KBM-7 (cell line): ENCODE results near the gene PLPPR5.
"Not testable (repeated sequence)": the region's sequence is repeated elsewhere in the genome, so short reads cannot be mapped to it uniquely, and the experiment has no call there.

ENCODE experiments used
- DNase-seq: peaks from one replicate; pipeline ENCODE4 v3.0.0-alpha.2; 2015
- in situ Hi-C: fragments of 300-500 bp; cut with MboI; formaldehyde crosslinking; loops from 2 replicates; pipeline ENCODE4 v1.14.3; 2020; ENCODE audit warnings: low sequenced_read_pairs, low pct_unique_long_range_greater_than_20kb, mixed read lengths

PLPPR5 gene, protein sequence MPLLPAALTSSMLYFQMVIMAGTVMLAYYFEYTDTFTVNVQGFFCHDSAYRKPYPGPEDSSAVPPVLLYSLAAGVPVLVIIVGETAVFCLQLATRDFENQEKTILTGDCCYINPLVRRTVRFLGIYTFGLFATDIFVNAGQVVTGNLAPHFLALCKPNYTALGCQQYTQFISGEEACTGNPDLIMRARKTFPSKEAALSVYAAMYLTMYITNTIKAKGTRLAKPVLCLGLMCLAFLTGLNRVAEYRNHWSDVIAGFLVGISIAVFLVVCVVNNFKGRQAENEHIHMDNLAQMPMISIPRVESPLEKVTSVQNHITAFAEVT

DNA sequence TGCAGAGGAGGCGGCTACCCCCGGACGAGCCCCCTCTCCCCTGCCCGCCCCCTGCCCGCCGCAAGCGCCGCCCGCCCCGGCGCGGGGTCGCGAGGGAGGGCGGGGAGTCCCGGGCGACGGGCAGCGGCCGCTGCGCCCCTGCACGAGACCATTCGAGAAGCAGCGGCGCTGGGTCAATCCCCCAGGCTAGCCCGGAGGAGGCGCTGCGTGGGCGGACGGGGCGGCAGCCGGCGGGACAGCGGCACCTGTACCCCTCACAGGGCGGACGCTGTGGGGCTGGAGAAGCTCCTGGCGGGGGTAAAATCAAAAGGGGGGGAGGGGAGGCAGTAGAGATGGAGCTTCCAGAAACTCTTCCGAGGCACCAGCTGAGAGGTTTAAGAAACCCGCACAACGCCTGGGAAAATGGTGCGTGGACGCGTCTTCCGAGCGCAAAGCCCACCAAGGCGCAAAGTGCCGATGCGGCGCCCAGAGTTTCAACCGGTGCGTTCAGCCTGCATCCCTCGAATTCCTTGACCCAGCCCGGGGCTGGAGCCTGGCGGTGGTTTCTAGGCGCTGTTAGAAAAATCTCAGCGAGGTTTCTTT lies at the start of gene PLPPR5:
TSS of gene PLPPR5 (minus strand) at position 1 of the 582 bp plus-strand sequence. CDS start 190 bp downstream, outside the sequence.
- in situ Hi-C loops = no loop called here
- DNase-seq = no peak

DNA sequence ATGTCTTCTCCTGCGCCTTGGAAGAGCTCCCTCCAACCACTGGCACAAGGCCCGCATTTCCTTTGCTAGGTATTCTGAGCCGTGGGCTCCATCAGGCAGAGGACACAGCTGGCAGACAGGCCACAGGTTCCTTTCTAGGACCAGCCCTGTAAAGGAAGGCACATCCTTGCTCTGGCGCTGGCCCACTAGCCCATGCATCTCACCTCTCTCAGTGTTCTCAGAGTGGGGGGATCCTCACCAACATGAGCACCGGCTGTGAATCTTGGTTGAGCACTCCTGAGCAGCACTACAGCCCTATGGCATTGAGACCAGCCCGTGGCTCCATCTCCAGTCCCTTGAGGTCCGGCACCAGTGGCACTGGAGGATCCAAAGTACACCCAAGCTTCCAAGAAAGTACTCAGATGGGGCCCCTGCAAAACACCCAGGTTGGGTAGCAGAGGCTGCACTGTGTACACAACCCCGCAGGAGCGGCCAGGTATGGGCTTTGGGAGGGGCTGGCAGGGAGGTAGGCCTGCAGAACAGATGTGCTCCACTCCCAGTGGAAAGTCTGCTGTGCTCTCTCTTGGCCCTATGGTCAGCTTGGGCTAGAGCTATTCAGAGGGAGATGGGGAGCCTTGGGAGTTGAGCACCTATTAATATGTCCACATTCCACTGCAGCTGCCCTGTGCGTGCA lies 47.1 kb upstream of the PLPPR5 start:
- DNase-seq = no peak
- in situ Hi-C loops = no loop called here

DNA sequence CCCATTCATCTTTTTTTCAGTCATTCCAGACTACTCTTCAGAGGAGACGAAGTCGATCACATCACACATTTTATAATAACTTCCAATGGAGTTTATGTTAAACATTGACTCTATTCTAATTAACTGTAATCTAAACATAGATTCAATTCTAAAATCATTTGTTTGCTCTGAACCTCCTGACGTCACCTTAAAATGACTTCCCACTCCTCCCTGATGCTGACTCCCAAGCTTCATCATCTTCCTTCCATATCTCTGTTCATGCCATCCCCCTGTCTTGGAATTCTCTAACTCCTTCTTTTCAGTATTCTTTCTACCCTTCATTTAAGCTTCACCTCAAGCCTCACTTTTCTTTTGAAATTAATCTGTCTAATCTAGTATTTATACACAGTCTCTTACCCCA lies 45.1 kb upstream of the PLPPR5 start:
- DNase-seq = no peak
- in situ Hi-C loops = no loop called here

DNA sequence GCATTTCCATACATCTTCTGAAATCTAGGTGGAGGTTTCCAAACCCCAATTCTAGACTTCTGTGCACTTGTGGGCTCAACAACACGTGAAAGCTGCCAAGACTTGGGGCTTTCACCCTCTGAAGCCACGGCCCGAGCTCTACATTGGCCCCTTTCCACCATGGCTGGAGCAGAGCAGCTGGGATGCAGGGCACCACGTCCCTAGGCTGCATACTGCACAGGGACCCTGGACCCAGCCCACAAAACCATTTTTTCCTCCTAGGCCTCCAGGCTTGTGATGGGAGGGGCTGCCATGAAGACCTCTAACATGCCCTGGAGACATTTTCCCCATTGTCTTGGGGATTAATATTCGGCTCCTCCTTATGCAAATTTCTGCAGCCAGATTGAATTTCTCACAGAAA lies 32.1 kb upstream of the PLPPR5 start:
- DNase-seq, in situ Hi-C loops: not testable (repeated sequence)

DNA sequence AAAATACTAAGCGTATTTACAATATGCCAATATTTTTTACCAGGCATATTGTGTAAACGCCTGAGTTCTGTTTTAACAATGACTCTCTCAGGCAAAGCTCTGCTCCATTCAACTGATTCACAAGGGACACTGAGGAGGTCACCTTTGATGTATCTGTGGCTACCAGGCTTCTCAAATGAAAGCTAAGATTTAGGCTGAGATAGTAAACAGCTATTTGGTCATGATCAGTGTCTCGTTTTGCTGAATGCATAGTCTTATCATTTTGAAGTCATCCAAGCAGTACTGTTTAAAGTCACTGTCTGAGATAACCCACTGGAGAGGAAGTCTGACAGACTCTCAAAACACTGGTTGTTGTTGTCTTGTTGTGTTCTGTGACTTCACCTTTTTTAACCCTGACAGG lies 13.7 kb upstream of the PLPPR5 start:
- no peak for DNase-seq
- in situ Hi-C loops = no loop called here

DNA sequence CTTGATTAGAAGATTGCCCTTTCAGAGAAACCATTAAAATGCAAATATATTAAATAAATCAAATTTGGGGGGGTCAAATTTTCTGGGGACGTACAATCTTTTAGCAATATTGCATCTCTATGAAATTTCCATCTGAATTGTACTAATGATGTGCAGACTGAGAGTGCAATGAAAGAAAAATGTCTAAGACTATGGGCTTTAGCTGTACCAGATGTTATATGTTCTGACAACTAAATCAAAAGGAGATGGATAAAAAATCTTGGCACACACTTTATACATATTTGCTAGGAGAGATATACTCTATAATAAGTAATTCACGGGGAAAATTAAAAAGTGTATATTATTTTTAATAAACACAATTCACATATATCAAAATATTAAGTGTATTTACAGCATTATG lies 13.0 kb upstream of the PLPPR5 start:
- DNase-seq = no peak
- in situ Hi-C loops = no loop called here

DNA sequence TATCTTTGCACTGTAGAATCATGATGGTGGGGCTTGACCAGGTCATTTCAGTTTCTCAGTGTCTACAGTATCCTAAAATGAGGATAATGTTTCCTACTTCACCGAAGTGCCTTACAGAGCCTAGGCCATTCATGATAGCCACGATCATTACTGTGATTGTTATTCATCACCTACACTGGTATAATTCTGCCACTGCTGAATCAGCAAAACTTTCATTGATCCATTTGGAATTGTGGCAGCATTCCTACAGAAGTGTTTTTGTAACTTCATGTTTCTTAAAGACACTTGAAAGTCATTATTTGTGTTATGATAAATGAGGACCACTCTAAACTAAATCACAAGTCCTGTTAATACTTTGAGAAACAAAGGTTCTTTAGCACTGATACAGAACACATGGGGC lies 6.0 kb upstream of the PLPPR5 start:
- in situ Hi-C loops = no loop called here
- no peak for DNase-seq

DNA sequence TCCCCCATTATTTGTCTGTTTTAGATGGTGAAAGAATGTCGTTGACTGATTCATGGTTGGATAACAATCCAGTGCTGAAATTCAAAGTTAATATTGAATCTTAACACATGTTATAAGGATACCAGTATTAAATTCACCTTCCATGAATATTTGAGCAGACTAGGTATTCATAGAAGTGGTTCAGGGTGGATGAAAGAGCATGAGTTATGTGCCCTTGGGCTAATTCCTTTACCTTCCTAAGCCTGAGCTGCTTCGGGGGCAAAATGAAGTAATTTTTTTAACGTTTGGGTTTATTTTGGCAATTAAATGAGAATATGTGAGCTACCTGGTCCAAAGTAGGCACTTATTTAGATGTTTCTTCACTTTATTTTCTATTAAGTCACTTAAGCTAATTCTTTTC lies 2.7 kb upstream of the PLPPR5 start:
- in situ Hi-C loops = no loop called here
- DNase-seq = no peak

DNA sequence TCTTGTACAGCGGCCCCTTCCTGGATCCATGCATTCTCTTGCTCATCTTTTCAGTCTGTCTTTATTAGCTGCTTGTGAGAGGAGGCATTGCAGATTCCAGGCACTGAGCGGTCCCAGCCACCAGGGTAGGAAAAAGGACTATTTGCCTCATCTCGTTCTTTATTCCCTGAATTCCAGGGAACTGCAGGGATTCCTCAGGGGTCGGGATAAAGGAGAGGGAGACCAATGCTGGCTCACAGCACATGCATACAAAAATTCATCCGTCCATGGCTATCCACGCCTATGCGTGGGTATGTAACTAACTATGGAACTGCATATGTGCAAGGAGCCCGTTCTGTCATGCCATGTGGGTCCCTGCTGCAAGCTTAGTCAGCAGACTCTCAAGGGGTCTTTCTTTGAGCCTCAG lies 879 bp upstream of the PLPPR5 start:
- no peak for DNase-seq
- in situ Hi-C loops = no loop called here

DNA sequence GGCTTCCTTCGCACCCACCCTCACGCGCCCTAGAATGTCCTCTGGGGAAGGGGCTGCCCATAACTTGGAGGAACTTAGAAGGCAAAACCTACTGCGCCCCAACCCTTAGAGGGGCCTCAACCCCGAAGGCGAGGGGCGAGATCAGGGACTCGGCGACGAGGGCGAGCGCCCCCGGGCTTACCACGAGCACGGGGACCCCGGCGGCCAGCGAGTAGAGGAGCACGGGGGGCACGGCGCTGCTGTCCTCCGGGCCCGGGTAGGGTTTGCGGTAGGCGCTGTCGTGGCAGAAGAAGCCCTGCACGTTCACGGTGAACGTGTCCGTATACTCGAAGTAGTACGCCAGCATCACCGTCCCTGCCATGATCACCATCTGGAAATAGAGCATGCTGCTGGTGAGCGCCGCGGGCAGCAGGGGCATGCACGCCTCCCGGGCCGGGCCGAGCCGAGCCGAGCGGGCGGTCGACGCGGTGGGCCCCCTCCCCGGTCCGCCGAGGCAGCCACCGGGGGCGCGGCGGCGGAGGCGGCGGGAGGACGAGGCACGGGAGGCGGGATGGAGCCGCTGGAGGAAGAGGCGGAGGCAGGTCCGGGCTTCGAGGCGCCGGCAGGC lies 304 bp downstream of the PLPPR5 start:
- in situ Hi-C loops = no loop called here
- no peak for DNase-seq

DNA sequence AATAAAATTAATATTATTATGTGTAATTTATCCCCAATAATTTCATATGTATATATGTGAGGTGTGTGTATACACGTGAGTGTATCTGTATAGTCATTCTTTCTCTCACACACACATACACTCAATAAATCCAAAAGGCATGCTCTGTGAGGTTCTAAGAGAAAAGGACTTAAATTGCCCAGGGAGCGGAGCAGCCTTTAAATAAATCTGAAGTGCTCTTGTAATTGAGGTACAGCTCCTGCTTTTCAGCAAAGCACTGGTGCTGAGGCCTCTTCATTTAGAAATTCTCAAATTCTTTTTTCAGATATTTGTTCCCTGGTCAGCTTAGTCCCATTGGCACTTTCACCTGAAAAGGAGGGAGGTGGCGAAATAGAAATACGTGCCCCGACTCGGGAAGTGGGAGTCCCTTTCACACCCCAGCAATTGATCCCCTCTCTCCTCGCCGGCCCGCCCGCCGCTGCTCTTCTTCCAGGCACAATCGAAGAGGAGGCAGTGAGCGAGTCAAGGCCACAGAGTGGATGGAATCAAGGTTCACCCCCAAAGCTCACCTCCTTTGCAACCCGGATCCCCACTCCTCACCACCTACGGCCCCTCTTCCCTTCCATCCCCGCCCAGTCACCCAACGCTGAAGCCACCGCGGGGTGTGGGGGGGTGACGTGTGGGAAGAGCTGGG lies 944 bp downstream of the PLPPR5 start:
- no peak for DNase-seq
- in situ Hi-C loops = no loop called here

DNA sequence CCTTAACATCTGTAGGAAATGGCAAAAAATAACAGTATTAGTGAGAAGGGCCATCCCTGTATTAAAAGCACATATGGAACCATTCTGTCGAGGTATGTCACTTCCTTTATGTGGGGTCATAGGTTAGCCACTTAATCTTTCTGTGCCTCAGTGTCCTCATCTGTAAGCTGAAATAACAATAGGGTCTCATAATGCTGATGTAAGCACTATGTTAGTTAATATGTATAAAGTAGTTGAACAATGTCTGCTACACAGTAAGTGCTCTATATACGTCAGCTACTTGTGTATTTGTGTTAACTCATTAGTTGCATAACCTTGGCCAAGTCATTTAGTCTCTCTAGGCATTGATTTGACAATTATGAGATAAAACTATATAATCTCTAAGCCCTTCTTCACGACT lies 11.8 kb downstream of the PLPPR5 start:
- in situ Hi-C loops = no loop called here
- DNase-seq = no peak

DNA sequence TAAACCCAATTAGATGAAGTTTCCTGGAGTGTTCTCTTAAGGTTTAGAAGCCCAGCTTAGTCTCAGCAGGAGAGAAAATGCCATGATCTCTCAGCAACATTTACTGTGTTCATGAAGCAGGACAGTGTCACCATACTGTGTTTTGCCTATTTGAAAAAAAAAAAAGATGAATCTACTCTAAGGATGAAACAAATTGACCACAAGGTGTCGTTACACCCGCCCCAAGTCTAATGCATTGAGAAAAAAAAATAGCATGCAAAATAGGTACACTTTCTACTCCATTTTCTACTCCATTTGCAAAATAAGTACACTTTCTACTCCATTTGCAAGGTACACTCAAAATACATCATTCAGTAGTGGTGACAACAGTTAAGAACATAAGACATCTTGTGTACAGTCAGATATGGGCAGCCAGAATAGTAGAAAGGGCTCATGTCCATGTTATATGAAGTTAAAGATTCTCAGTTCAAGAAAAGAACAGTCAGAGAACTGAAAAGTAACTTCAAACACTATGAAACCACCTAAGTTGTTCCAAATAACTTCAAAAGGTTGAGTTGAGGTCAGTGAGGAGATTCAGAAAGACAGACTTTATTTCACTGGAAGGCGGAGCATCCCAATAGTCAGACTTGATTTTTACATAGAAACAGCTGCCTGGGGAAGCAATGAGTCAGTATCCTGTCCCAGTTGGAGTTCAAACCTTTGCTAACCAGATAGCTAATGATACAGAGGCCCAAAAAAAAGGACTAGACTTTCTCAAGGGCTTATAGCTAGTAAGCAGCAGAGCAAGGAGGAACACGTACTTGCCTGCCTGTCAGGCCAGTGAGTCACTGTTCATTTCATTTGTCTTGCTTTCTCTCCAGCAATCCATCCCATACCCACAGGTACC lies 13.3 kb downstream of the PLPPR5 start:
- in situ Hi-C loops = no loop called here

DNA sequence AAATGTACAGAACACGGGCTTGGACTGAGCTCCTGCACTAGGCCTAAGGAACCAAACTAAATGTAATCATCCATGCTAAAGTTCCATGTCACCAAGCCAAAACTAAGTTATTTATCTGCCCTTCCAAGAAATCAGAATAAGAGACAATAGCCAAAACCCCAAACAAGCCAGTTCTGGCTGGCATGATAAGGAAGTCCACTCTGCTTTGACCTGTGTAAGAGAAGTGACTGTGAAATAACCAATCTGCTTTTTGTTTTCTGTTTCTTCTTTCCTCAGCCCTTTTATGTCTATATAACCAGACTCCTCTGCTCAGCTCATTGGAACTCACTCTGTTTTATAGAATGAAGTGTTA lies 15.1 kb downstream of the PLPPR5 start:
- DNase-seq = no peak
- in situ Hi-C loops = no loop called here

More for the DNA sequence above, 13.3 kb downstream of the PLPPR5 start:
- DNase-seq = peak; percentile 44

DNA sequence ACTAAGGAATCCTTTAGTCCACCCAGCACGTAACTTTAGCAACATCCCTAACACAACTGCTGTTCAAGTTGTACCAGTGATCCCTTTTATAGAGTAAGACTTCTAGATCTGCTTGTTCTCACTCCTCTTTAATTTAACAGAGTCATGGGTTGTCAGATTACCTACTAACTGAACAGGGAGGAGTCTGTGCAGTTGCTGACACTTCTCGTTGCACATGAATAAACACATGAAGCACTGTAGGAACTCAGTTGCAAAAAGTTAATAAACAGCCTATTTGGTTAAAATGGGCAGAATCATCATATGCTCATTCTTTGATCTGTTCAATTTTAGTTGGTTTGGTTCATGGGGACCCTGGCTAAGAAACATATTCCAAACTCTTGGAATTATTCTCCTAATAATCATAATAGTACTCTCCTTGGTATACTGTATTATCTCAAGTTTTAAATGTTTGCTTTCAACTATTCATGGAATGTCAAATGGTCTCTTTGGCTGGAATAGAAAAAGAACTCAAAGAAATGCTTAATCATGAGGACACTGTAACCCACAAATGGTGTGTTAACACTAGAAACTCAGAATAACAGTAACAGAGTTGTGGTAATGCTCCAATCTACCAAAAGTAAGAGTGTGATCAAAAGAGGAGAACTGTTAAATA lies 15.6 kb downstream of the PLPPR5 start:
- in situ Hi-C loops = no loop called here
- no peak for DNase-seq

DNA sequence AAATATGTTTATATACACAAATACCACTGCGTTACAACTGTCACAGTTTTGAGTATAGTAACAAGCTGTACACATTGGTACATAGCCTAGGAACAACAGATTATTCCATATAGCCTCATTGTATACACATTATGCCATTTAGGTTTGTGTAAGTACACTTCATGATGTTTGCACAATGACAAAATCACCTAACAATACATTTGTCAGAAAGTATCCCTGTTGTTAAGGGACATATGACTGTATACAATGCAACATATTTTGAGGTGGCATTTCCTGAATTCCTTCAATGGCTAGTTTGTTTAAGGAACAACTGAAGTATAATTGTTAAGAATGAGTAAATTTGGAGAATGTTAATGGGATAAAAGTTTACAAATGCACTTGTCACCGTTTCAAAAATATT lies 19.0 kb downstream of the PLPPR5 start:
- in situ Hi-C loops = no loop called here
- no peak for DNase-seq

DNA sequence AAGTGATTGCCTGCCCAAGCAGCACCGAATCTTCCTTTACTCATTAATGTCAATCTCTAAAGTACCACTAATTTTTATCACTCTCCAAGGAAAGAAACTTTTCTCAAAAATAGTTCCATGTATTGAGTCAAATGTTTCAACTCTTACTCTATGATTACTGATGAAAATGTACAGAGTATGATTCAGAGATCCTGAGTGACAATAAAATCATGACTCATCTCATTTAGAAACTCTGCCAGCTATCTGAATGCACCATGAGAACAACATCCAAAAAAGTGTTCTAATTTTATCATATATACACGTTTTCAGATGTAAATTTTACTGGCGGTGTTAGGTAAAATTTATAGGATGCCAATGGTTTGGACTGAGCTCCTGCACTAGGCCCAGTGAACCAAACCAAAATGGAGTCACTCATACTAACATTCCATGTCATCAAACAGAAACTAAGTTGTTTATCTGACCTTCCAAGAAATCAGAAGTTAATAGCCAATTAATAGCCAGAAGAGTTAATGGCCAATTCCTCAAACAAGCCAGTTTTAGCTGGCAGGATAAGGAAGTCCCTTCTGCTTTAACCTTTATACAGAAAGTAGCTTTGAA lies 22.6 kb downstream of the PLPPR5 start:
- in situ Hi-C loops = no loop called here
- no peak for DNase-seq

DNA sequence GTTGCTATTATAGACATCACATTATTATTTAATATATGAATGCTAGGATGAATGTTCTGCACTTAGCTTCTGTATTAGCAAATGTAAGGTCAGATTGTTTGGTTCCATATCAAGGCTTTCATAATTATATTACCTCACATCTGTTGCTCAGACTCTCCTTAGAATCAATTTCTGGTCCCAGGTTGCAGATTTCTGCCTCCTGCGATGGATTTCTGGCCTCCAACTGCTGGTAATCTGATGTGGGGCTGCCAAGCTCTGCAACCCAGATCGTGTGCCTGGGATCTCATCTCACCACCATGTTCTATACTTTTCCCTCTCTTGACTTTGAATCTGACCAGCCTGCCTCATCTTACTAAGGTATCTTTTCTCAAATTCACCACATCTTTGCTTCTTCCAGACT lies 25.2 kb downstream of the PLPPR5 start:
- no peak for DNase-seq
- in situ Hi-C loops = no loop called here
